Hepatocyte (in vitro differentiated cells): Measurements from ENCODE around the gene UQCC2. TPM values are rescaled to one million over a fixed set of nuclear protein-coding genes. Genes with fewer than 3 reads are reported as not detected.

Experiments
- DNase-seq: peaks from one replicate; pipeline ENCODE4 v3.0.0-alpha.2; 2016; ENCODE audit warnings: low spot score
- H2AFZ ChIP-seq: fragments of 200-600 bp; sonication (generic); 2 replicates; pipeline ENCODE4 v1.6.0; 2016; ENCODE audit warnings: antibody characterized with exemption, mild to moderate bottlenecking
- H3K27ac ChIP-seq: fragments of 200-600 bp; sonication (generic); 2 replicates; pipeline ENCODE4 v1.5.1; 2016; ENCODE audit warnings: mild to moderate bottlenecking
- H3K27me3 ChIP-seq: fragments of 200-600 bp; sonication (generic); 2 replicates; pipeline ENCODE4 v1.6.1; 2016
- H3K36me3 ChIP-seq: fragments of 200-600 bp; sonication (generic); replicated peaks from 2 replicates; pipeline ENCODE4 v1.5.1; 2016; ENCODE audit warnings: low read depth; ENCODE audit not compliant: insufficient read depth
- H3K4me1 ChIP-seq: fragments of 200-600 bp; sonication (generic); 2 replicates; pipeline ENCODE4 v1.5.1; 2016; ENCODE audit warnings: mild to moderate bottlenecking, moderate library complexity; ENCODE audit not compliant: insufficient read depth
- H3K4me2 ChIP-seq: fragments of 200-600 bp; sonication (generic); 2 replicates; pipeline ENCODE4 v1.6.0; 2016
- H3K4me3 ChIP-seq: fragments of 200-600 bp; sonication (generic); 2 replicates; pipeline ENCODE4 v1.5.1; 2016; ENCODE audit warnings: mild to moderate bottlenecking
- H3K79me2 ChIP-seq: fragments of 200-600 bp; sonication (generic); 2 replicates; pipeline ENCODE4 v1.6.0; 2017; ENCODE audit warnings: mild to moderate bottlenecking
- H3K9me2 ChIP-seq: fragments of 200-600 bp; sonication (generic); replicated peaks from 2 replicates; pipeline ENCODE4 v1.6.0; 2017; ENCODE audit warnings: mild to moderate bottlenecking; ENCODE audit not compliant: insufficient read depth
- H3K9me3 ChIP-seq: fragments of 200-600 bp; sonication (generic); 2 replicates; pipeline ENCODE4 v1.5.1; 2016; ENCODE audit warnings: low read depth, mild to moderate bottlenecking
- H4K20me1 ChIP-seq: fragments of 200-600 bp; sonication (generic); 2 replicates; pipeline ENCODE4 v1.6.0; 2016; ENCODE audit warnings: mild to moderate bottlenecking; ENCODE audit not compliant: insufficient read depth, poor library complexity, severe bottlenecking
- CTCF ChIP-seq: fragments of 200-600 bp; sonication (generic); IDR thresholded peaks from 2 replicates; pipeline ENCODE4 v1.5.1; 2016; ENCODE audit warnings: antibody characterized with exemption, mild to moderate bottlenecking; ENCODE audit not compliant: poor library complexity
- EZH2 ChIP-seq: fragments of 200-600 bp; sonication (generic); IDR thresholded peaks from 2 replicates; pipeline ENCODE4 v1.6.1; 2016; ENCODE audit warnings: antibody characterized with exemption, mild to moderate bottlenecking, borderline replicate concordance
- EZH2phosphoT487 ChIP-seq: fragments of 200-600 bp; sonication (generic); IDR thresholded peaks from one replicate; pipeline ENCODE4 v1.6.1; 2018; ENCODE audit warnings: antibody characterized with exemption, mild to moderate bottlenecking, low read depth, moderate library complexity; ENCODE audit not compliant: unreplicated experiment, severe bottlenecking
- WGBS: methylation state at CpG from one replicate; pipeline ENCODE4 v1.1.6; 2016; ENCODE audit warnings: low lambda C conversion rate; ENCODE audit errors: missing lambda C conversion rate; 5-methylcytosine and 5-hydroxymethylcytosine counted together
- polyA plus RNA-seq: library from polyadenylated mRNA; unstranded; fragments of >200 nt; fragmentation: Nextera tagmentation; extraction: Ambion mirVana; gene quantifications from 2 replicates; pipeline ENCODE4 v1.2.1, GENCODE V29; 2016
- total RNA-seq: library from RNA; depleted of rRNA; stranded (reverse); fragments of >200 nt; gene quantifications from 2 replicates; pipeline ENCODE4 v1.2.3, GENCODE V29; 2014

The UQCC2 gene
- total and polyA plus RNA-seq, 2 experiments from 2014 or later, result 44.7 to 151 TPM

DNA sequence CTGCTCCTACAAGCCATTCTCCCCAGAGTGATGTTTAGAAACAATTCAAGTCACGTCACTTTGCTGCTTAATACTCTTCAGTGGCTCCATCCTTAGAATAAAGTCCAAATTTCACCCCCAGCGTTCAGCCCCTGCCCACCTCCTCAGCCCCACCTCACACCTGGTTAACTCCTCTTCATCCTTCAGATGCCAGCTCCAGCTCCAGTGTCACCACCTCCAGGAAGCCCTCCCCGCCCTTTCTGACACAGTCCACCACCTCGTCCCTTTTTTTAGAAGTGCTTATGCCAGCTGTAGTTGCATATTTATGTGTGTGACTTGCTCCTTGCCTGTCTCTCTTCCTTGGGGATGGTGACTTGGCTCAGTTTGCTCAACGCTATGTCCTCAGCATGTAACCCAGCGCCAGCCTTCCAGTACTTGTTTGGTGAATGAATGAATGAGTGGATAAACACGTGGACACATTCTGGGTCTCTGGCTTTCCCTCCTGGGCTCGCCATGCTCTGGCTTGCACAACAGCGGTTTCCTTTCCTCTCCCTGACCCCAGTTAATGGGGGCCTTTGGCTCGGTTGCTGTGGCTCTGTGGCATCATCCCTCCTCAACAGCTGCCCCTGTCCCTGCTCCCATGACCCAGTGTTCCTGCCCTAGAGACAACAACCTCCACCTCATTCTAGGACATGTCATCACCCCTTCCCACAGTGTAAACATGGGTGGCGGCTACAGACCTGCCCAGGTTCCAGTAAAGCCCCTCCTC, 38.9 kb upstream of the UQCC2 start:
- H3K79me2 ChIP-seq, result no peaks in the 10 kb centered on the region
- no peak overlapping the region for H3K27ac ChIP-seq
- no peak for DNase-seq
- no peaks in the 10 kb centered on the region for H3K27me3 ChIP-seq
- H3K4me3 ChIP-seq, result no peak overlapping the region
- H3K9me2 ChIP-seq, result no peaks in the 10 kb centered on the region
- H3K4me2 ChIP-seq, result peak overlapping the region; percentile 17
- H3K4me1 ChIP-seq, result peaks cover 40% of the 10 kb centered on the region
- no peaks in the 10 kb centered on the region for H3K36me3 ChIP-seq
- TF ChIP-seq CTCF, result no peak
- TF ChIP-seq EZH2, result no peak
- TF ChIP-seq EZH2phosphoT487, result no peak
- no peak overlapping the region for H2AFZ ChIP-seq
- WGBS, result 72% methylated on average over 11 of the region's 11 CpGs
- H4K20me1 ChIP-seq, result no peaks in the 10 kb centered on the region
- no peaks in the 10 kb centered on the region for H3K9me3 ChIP-seq

DNA sequence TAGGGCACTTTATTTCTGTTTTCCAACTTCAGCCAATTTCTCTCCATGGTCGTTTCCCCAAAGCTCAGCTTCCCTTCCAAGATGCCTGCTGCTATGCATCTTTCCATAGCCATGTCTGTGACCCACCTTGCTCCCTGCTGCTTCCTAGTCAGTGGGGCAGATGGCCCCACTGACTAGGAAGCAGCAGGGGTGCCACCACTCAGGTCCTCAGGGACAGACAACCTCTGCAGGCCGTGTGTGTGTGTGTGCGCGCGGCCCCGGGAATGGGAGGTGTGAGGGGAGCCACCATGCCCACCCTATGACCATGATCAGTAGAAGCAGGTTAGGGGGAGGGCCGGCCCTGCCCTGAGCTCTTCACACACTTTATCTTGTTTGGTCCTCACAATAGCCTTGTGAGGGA, 37.9 kb upstream of the UQCC2 start:
- no peaks in the 10 kb centered on the region for H3K27me3 ChIP-seq
- H3K4me1 ChIP-seq, result peaks cover 50% of the 10 kb centered on the region
- no peak overlapping the region for H3K4me3 ChIP-seq
- 75% methylated on average over 7 of the region's 7 CpGs for WGBS
- H3K9me2 ChIP-seq, result no peaks in the 10 kb centered on the region
- no peaks in the 10 kb centered on the region for H3K79me2 ChIP-seq
- H3K4me2 ChIP-seq, result no peak overlapping the region
- TF ChIP-seq CTCF, result no peak
- no peak for TF ChIP-seq EZH2
- TF ChIP-seq EZH2phosphoT487, result no peak
- no peaks in the 10 kb centered on the region for H3K9me3 ChIP-seq
- H3K27ac ChIP-seq, result no peak overlapping the region
- no peak for DNase-seq
- H4K20me1 ChIP-seq, result no peaks in the 10 kb centered on the region
- no peak overlapping the region for H2AFZ ChIP-seq
- no peaks in the 10 kb centered on the region for H3K36me3 ChIP-seq

DNA sequence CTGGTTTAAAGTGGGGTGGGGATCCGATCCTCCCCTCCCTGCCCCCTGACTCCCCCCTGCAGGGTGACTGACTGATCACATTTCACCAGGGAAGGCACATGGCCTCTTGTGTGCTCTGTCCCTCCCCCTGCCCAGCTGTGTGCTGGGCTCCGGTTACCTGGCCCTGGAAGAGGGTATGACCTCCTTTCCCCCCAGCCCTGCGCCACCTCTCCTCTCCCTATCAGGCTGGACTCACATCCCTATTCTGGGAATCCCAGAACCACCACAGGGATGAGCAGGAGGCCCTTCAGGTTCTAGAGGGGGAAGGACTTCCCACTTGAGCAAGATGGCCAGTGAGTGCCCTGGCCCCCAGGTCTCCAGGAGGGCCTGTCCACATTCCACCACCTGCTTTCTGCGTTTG, 37.3 kb upstream of the UQCC2 start:
- Histone ChIP-seq H4K20me1 (no peaks in the 10 kb centered on the region), H3K9me3 (no peaks in the 10 kb centered on the region), H3K27ac (no peak overlapping the region), H3K9me2 (no peaks in the 10 kb centered on the region), H3K4me2 (no peak overlapping the region), H3K4me1 (peaks cover 55% of the 10 kb centered on the region), H2AFZ (no peak overlapping the region), H3K36me3 (no peaks in the 10 kb centered on the region), H3K27me3 (no peaks in the 10 kb centered on the region), H3K79me2 (no peaks in the 10 kb centered on the region), H3K4me3 (no peak overlapping the region)
- TF ChIP-seq CTCF, result no peak
- TF ChIP-seq EZH2, result no peak
- no peak for TF ChIP-seq EZH2phosphoT487
- no peak for DNase-seq
- WGBS, result 81% methylated on average over 3 of the region's 4 CpGs
